Measurements from ENCODE around the gene LHX4. TPM values are rescaled to one million over a fixed set of nuclear protein-coding genes. Genes with fewer than 3 reads are reported as not detected.

LHX4 gene
- total RNA-seq, 1 donor from 2014 or later: 0.36 TPM

GRCh38 chr1:180267761-180268555 lies 37.9 kb downstream of the LHX4 start:
- H3K27me3 Mint-ChIP-seq (ENCODE audit: low read depth, unreplicated experiment): peaks cover 11% of the 10 kb centered on the region
- H2AFZ ChIP-seq (ENCODE audit: low read depth, low read length): no peak overlapping the region
- no peak overlapping the region for H3K27ac ChIP-seq (ENCODE audit: low read depth, low read length)
- H3K4me3 ChIP-seq (ENCODE audit: insufficient read depth, low read depth, low read length): no peak overlapping the region
- H4K20me1 ChIP-seq (ENCODE audit: insufficient read depth, low read length): peaks cover 6% of the 10 kb centered on the region
- no peak for TF ChIP-seq CTCF (IDR thresholded peaks at IDR 0.05; ENCODE audit: insufficient read depth, low read depth, low read length)
- TF ChIP-seq EZH2 (IDR thresholded peaks at IDR 0.05; ENCODE audit: insufficient read depth, low read length): no peak
- H3K9ac ChIP-seq (ENCODE audit: low read length): no peak overlapping the region
- H3K36me3 ChIP-seq (ENCODE audit: insufficient read depth, low read length): no peaks in the 10 kb centered on the region
- H3K4me1 Mint-ChIP-seq (ENCODE audit: low read depth, unreplicated experiment): peaks cover 27% of the 10 kb centered on the region
- H3K36me3 Mint-ChIP-seq (ENCODE audit: low read depth, unreplicated experiment): peaks cover 17% of the 10 kb centered on the region
- no peak for DNase-seq (ENCODE audit: low read depth)
- H3K27ac Mint-ChIP-seq (ENCODE audit: unreplicated experiment): no peak overlapping the region
- H3K79me2 ChIP-seq (ENCODE audit: insufficient read depth, low read length): no peaks in the 10 kb centered on the region
- H3K27me3 ChIP-seq (ENCODE audit: insufficient read depth, low read length): no peaks in the 10 kb centered on the region
- no peaks in the 10 kb centered on the region for H3K9me3 ChIP-seq (ENCODE audit: insufficient read depth, low read depth, low read length)
- no peak overlapping the region for H3K4me2 ChIP-seq (ENCODE audit: low read length)
- peaks cover 8% of the 10 kb centered on the region for H3K4me1 ChIP-seq (ENCODE audit: insufficient read depth, low read length)
- H3K9me3 Mint-ChIP-seq (ENCODE audit: unreplicated experiment): no peaks in the 10 kb centered on the region
- no peak for FAIRE-seq
- H3K4me3 Mint-ChIP-seq (ENCODE audit: unreplicated experiment): no peak overlapping the region

- Mint-ChIP-seq H3K27ac (ENCODE audit: unreplicated experiment) (no peak overlapping the region), H3K9me3 (ENCODE audit: unreplicated experiment) (peaks cover 2% of the 10 kb centered on the region), H3K27me3 (ENCODE audit: low read depth, unreplicated experiment) (peaks cover 11% of the 10 kb centered on the region), H3K4me3 (ENCODE audit: unreplicated experiment) (no peak overlapping the region), H3K36me3 (ENCODE audit: low read depth, unreplicated experiment) (peaks cover 19% of the 10 kb centered on the region), H3K4me1 (ENCODE audit: low read depth, unreplicated experiment) (peaks cover 27% of the 10 kb centered on the region)
- Histone ChIP-seq H3K27me3 (ENCODE audit: insufficient read depth, low read length) (no peaks in the 10 kb centered on the region), H3K4me2 (ENCODE audit: low read length) (no peak overlapping the region), H3K4me1 (ENCODE audit: insufficient read depth, low read length) (peaks cover 8% of the 10 kb centered on the region), H4K20me1 (ENCODE audit: insufficient read depth, low read length) (peaks cover 4% of the 10 kb centered on the region), H3K9me3 (ENCODE audit: insufficient read depth, low read depth, low read length) (no peaks in the 10 kb centered on the region), H3K79me2 (ENCODE audit: insufficient read depth, low read length) (no peaks in the 10 kb centered on the region), H3K36me3 (ENCODE audit: insufficient read depth, low read length) (peaks cover 2% of the 10 kb centered on the region), H3K4me3 (ENCODE audit: insufficient read depth, low read depth, low read length) (no peak overlapping the region), H3K9ac (ENCODE audit: low read length) (no peak overlapping the region), H2AFZ (ENCODE audit: low read depth, low read length) (no peak overlapping the region), H3K27ac (ENCODE audit: low read depth, low read length) (no peak overlapping the region)
- DNase-seq (ENCODE audit: low read depth): no peak
- TF ChIP-seq EZH2 (IDR thresholded peaks at IDR 0.05; ENCODE audit: insufficient read depth, low read length): no peak
- no peak for TF ChIP-seq CTCF (IDR thresholded peaks at IDR 0.05; ENCODE audit: insufficient read depth, low read depth, low read length)
- no peak for FAIRE-seq
Measured at GRCh38 chr1:180268556-180269075, 38.6 kb downstream of the LHX4 start.

Measured in astrocyte (in vitro differentiated cells and primary cell).